Measurements from ENCODE around the gene PRXL2B.
"Not testable (repeated sequence)": the region's sequence is repeated elsewhere in the genome, so short reads cannot be mapped to it uniquely, and the experiment has no call there.

Gene PRXL2B

DNA sequence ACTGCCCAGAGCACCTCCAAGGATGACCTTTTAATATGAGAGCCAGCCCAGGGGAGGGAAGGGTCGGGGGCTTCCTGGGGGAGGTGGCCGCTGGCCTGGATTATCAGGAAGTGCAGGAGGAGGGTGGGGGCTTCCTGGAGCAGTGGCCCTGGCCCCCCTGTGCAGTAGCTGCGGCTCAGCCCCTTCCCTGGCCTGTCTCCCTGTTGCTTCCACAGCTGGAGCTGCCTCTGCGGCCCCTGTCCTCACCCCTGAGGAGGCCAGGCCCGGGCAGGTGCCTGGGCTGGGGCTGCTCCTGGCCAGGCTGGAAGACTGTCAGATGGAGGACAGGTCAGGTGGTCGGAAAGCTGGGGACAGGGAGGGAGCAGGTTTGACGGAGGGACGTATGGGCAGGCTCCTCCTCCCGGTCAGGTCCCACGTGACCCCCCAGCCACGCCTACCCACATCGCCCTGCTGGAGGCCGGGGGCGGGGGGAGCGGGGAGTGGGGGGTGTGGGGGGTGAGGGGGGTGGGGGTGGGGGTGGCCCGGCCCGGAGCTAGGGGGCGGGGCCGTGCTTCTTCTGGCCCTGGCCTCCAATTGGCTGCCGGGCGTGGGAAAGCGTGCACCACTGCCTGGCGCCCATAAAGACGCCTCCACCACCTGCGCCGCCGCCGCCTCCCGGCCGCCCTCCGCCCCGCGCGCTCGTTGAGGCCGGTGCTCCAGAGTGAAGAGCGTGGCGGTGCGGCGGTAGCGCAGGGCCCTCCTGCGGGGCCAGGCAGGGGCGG is 40.6 kb upstream of the PRXL2B start:
- H3K4me3 Mint-ChIP-seq: peak overlapping the region; percentile 86
- intact Hi-C loops (cut with micrococcal nuclease): loop anchor here (5.0 kb wide), 1 partner anchor 349 kb away; no protein-coding TSS in a partner anchor
- no peaks in the 10 kb centered on the region for H3K9me3 Mint-ChIP-seq
- H3K36me3 Mint-ChIP-seq (ENCODE audit: low read depth): no peaks in the 10 kb centered on the region
- peaks cover 53% of the 10 kb centered on the region for H3K4me1 Mint-ChIP-seq (ENCODE audit: low read depth)
- H3K27ac Mint-ChIP-seq: peak overlapping the region; percentile 92
- H3K27me3 Mint-ChIP-seq: peaks cover 37% of the 10 kb centered on the region

GRCh38 chr1:2546515-2547209 is 39.9 kb upstream of the PRXL2B start:
- no peaks in the 10 kb centered on the region for H3K9me3 Mint-ChIP-seq
- no peaks in the 10 kb centered on the region for H3K36me3 Mint-ChIP-seq (ENCODE audit: low read depth)
- intact Hi-C loops (cut with micrococcal nuclease): loop anchor here (5.0 kb wide), 1 partner anchor 349 kb away; no protein-coding TSS in a partner anchor
- peak overlapping the region; percentile 86 for H3K4me3 Mint-ChIP-seq
- H3K27ac Mint-ChIP-seq: peak overlapping the region; percentile 92
- peaks cover 55% of the 10 kb centered on the region for H3K4me1 Mint-ChIP-seq (ENCODE audit: low read depth)
- H3K27me3 Mint-ChIP-seq: peaks cover 30% of the 10 kb centered on the region

GRCh38 chr1:2547210-2548067 is 39.1 kb upstream of the PRXL2B start:
- Mint-ChIP-seq H3K9me3 (no peaks in the 10 kb centered on the region), H3K27ac (peak overlapping the region; percentile 92), H3K27me3 (peaks cover 25% of the 10 kb centered on the region), H3K36me3 (ENCODE audit: low read depth) (no peaks in the 10 kb centered on the region), H3K4me1 (ENCODE audit: low read depth) (peaks cover 55% of the 10 kb centered on the region), H3K4me3 (peak overlapping the region; percentile 86)
- intact Hi-C loops (cut with micrococcal nuclease): loop anchor here (1.0 to 5.0 kb wide), 4 partner anchors 9 to 350 kb away; partner anchors contain the start of genes PANK4, PRXL2B and TNFRSF14

GRCh38 chr1:2548068-2548589 is 38.4 kb upstream of the PRXL2B start:
- H3K36me3 Mint-ChIP-seq (ENCODE audit: low read depth): no peaks in the 10 kb centered on the region
- H3K27ac Mint-ChIP-seq: peak overlapping the region; percentile 92
- intact Hi-C loops (cut with micrococcal nuclease): loop anchor here (1.0 to 5.0 kb wide), 4 partner anchors 8 to 351 kb away; partner anchors contain the start of genes PANK4, PRXL2B and TNFRSF14
- H3K4me1 Mint-ChIP-seq (ENCODE audit: low read depth): peaks cover 55% of the 10 kb centered on the region
- H3K27me3 Mint-ChIP-seq: peaks cover 18% of the 10 kb centered on the region
- H3K4me3 Mint-ChIP-seq: peak overlapping the region; percentile 86
- no peaks in the 10 kb centered on the region for H3K9me3 Mint-ChIP-seq

DNA sequence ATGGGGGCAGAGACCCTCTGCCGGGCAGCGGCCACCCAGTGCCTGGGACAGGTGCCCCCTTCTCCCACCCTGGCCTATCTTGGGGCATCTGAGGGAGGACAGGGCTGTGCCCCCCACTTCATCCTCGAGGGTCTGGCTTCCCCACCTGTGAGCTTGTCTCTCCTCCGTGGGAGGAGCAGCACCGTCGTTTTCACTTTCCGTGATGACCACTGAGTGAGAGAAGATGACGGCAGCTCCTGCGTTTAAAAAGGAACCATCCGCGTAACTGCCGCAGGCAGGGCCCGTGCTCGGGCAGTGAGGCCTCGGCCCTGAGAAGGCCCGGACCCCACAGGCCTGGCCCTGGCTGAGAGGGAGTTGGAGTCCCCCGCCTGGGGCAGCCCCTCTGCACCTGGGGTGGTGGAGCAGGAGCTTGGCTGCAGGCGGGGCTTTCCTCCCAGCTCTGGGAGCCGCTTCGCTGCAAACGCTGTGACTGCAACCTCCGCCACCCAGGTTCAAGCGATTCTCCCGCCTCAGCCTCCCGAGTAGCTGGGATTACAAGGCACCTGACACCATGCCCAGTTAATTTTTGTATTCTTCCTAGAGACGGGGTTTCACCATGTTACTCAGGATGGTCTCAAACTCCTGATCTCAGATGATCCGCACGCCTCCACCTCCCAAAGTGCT is 37.1 kb upstream of the PRXL2B start:
- peak overlapping the region; percentile 92 for H3K27ac Mint-ChIP-seq
- H3K4me3 Mint-ChIP-seq: peak overlapping the region; percentile 86
- not testable (repeated sequence) for H3K36me3 Mint-ChIP-seq (ENCODE audit: low read depth)

DNA sequence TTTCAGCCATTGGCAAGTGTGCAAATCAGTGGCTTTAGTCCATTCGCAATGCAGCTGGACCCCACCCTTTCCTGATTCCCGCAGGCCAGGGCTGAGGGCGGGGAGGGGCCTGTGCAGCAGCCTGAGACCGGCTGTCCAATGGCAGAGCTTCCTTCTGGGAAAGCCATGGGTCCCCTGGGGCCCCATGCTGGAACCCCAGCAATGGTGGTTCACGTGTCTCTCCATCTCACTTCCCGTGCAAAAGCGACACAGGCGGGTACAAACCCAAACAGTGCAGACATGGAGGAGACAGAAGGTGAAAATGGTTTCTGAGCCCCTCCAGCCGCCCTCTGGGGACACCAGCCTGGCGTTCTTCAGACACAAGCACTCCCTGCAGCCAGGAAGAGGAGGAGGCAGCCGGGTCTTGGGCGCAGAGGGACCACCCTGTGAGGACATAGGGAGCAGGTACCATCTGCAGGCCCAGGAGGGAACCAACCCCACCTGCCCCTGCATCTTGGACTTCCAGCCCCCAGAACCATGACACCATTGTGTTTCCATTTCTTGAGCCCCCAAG is 36.2 kb upstream of the PRXL2B start:
- H3K36me3 Mint-ChIP-seq (ENCODE audit: low read depth); intact Hi-C loops (cut with micrococcal nuclease); H3K9me3 Mint-ChIP-seq; H3K4me3 Mint-ChIP-seq; H3K27me3 Mint-ChIP-seq: not testable (repeated sequence)
- H3K4me1 Mint-ChIP-seq (ENCODE audit: low read depth): peaks cover 69% of the 10 kb centered on the region
- peak overlapping the region; percentile 92 for H3K27ac Mint-ChIP-seq

More for the DNA sequence above, 37.1 kb upstream of the PRXL2B start:
- H3K4me1 Mint-ChIP-seq (ENCODE audit: low read depth): peaks cover 66% of the 10 kb centered on the region
- H3K27me3 Mint-ChIP-seq: peaks cover 11% of the 10 kb centered on the region
- intact Hi-C loops (cut with micrococcal nuclease): loop anchor here (5.0 kb wide), 1 partner anchor 352 kb away; no protein-coding TSS in a partner anchor
- H3K9me3 Mint-ChIP-seq: not testable (repeated sequence)

DNA sequence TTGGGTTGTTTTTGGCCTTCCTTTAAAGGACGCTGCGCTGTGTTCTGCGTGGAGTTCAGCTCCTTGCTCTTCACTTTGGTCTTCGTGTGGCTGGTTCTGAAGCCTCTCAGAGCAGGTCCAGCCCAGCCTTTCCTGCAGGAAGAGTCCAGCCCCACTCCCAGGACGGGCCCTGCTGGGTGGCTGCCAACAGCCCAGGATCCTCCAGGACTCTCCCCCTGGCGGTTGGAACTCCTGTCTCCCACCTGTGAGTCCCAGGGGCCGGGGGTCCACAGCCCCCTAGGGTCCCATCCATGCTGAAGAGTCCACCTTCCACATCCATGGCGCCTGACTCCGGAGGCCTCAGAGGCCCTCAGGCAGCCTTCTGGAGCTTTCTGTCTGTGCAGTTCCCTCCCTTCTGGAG is 35.0 kb upstream of the PRXL2B start:
- H3K4me3 Mint-ChIP-seq; intact Hi-C loops (cut with micrococcal nuclease); H3K27me3 Mint-ChIP-seq; H3K9me3 Mint-ChIP-seq: not testable (repeated sequence)
- peaks cover 18% of the 10 kb centered on the region for H3K36me3 Mint-ChIP-seq (ENCODE audit: low read depth)
- peak overlapping the region; percentile 11 for H3K27ac Mint-ChIP-seq
- peaks cover 67% of the 10 kb centered on the region for H3K4me1 Mint-ChIP-seq (ENCODE audit: low read depth)

DNA sequence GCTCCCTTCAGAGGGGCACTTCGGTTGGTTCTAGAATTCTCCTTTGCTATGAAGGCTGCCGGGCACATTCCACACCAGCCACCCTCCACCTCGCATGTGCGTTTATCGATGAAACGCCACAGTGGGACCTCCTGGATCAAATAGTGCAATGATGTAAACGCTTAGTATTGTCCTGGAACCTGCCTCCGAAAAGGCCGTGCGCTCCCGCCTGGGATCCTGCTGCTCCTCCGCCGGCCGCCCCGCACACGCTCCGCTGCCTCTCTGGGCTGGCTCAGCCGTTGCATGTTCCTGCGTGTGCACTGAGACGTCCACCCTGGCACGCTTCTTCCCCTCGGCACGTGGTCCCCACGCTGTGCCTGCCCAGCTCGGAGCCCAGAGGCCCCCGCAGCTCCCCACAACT is 34.4 kb upstream of the PRXL2B start:
- H3K4me1 Mint-ChIP-seq (ENCODE audit: low read depth): peaks cover 66% of the 10 kb centered on the region
- peaks cover 9% of the 10 kb centered on the region for H3K27me3 Mint-ChIP-seq
- no peak overlapping the region for H3K27ac Mint-ChIP-seq

DNA sequence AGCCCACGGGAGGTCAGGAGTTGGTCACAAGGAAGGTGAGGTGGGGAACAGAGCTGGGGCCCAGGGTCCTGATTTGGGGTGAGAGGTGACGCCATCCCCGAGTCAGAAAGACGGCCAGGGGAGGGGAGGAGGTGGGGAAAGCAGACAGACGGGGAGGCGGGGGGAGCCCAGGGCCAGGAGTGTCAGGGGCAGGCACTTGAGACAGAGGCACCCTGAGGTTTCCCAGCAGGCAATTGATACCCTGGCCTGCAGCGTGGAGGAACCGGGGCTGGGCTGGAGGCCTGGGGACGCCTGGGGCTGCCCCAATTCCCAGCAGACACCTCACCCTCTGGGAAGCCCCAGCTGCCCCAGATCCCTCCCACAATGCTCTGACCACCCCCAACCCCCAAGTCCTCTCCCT is 33.5 kb upstream of the PRXL2B start:
- H3K27me3 Mint-ChIP-seq; H3K27ac Mint-ChIP-seq; intact Hi-C loops (cut with micrococcal nuclease); H3K4me3 Mint-ChIP-seq; H3K9me3 Mint-ChIP-seq: not testable (repeated sequence)
- peaks cover 33% of the 10 kb centered on the region for H3K36me3 Mint-ChIP-seq (ENCODE audit: low read depth)
- H3K4me1 Mint-ChIP-seq (ENCODE audit: low read depth): peaks cover 66% of the 10 kb centered on the region

More for the DNA sequence above, 34.4 kb upstream of the PRXL2B start:
- Mint-ChIP-seq H3K4me3 (no peak overlapping the region), H3K9me3 (no peaks in the 10 kb centered on the region), H3K36me3 (ENCODE audit: low read depth) (peaks cover 24% of the 10 kb centered on the region)
- intact Hi-C loops (cut with micrococcal nuclease): no loop called here

DNA sequence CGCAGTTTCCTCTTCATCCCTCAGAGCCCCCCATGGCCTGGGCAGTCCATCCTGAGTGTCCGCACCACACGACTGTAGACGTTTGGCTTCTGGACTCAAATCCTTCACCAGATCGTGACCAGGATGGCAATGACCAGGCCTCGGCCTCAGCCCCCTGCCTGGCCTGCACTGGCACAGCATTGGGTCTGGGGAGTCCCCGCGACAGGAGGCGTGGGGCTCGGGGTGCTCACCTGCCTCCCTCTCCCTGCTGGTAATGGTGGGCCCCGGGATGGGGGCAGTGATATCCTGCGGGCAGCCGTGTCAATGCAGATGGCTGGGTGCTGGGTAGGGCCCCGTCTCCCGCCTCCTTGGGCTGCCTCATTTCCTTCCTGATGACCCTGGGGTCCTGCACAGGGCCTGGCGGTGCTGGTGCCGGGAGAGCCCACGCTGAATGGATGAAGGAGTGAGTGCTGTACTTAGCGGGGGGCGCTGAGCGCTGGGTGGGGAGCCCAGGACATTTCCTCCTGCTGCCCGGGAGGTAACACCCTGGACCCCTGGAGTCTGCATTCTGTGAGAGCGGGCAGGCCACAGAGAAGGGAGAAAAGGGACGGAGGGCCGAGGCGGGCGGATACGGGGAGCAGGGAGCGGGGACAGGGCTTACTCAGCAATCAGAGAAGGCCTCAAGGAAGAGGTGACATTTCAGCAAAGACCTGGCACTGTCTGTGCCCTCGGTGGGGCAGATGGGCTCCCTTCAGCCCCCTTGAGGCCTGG is 32.5 kb upstream of the PRXL2B start:
- Mint-ChIP-seq H3K27ac (peak overlapping the region; percentile 96), H3K36me3 (ENCODE audit: low read depth) (peaks cover 43% of the 10 kb centered on the region), H3K4me1 (ENCODE audit: low read depth) (peaks cover 66% of the 10 kb centered on the region), H3K4me3 (peak overlapping the region; percentile 84), H3K27me3 (peaks cover 9% of the 10 kb centered on the region), H3K9me3 (no peaks in the 10 kb centered on the region)
- intact Hi-C loops (cut with micrococcal nuclease): loop anchor here (2.0 kb wide), 1 partner anchor 25 kb away; no protein-coding TSS in a partner anchor

DNA sequence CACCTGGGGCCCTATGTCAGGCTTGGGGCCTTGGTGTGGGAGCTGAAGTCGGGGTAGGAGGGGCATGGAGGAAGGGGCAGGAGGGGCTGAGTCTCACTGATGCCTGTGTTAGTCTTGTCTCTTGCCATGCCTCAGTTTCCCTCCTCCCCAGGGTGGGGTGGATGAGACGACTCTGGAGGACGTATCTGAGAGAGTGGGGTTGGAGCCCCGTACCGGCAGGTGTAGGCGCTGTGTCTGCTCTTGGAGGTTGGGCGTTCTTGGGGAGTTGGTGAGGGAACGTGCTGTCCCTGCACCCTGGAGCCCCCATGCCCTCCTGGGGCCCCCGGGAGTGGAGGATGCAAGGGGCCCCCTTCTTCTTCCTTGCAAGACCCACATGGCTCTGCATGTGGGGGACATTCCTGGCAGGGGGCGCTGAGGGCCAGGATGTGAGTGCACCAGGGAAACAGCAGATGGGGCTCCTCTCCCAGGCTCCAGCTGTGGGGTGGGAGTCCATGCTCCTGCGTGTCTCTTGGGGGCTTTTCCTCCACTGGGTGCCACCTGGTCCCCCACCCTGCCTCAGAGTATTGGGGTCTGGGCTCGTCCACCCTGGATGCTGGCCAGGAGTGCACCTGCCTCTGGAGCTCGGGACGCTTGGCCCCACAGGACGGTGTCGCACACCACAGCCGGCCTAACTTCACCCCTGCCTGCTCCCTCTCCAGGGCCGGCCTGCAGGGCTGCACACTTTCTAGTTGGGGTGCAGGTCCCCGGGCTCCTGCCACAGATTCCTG is 31.8 kb upstream of the PRXL2B start:
- H3K27ac Mint-ChIP-seq: peak overlapping the region; percentile 96
- H3K36me3 Mint-ChIP-seq (ENCODE audit: low read depth): peaks cover 50% of the 10 kb centered on the region
- peak overlapping the region; percentile 84 for H3K4me3 Mint-ChIP-seq
- intact Hi-C loops (cut with micrococcal nuclease): loop anchor here (2.0 kb wide), 1 partner anchor 24 kb away; no protein-coding TSS in a partner anchor
- peaks cover 9% of the 10 kb centered on the region for H3K27me3 Mint-ChIP-seq
- H3K9me3 Mint-ChIP-seq: no peaks in the 10 kb centered on the region
- H3K4me1 Mint-ChIP-seq (ENCODE audit: low read depth): peaks cover 66% of the 10 kb centered on the region
